Gastrocnemius medialis (tissue), 4 donors: ENCODE results near the gene ENO4.

Experiments used
- POLR2A ChIP-seq, 2 donors: fragments of 450-650 bp; IDR thresholded peaks; one replicate each; pipeline ENCODE4 v1.6.1; 2017; ENCODE audit warnings: antibody characterized with exemption in 2 of 2, mild to moderate bottlenecking in 2 of 2, moderate library complexity in 2 of 2
- TF ChIP-seq, protein P1 (sequence below), 5 experiments: fragments of 450-650 bp in 3 of 5; fragments of 200-600 bp in 2 of 5; sonication (generic) in 2 of 5; IDR thresholded peaks in 4 of 5; conservative IDR thresholded peaks in 1 of 5; 1 replicate in 4 of 5; 2 replicates in 1 of 5; pipeline ENCODE4 v1.5.1; 2016 to 2019; ENCODE audit warnings: antibody characterized with exemption in 5 of 5, mild to moderate bottlenecking in 3 of 5, moderate library complexity in 3 of 5

DNA sequence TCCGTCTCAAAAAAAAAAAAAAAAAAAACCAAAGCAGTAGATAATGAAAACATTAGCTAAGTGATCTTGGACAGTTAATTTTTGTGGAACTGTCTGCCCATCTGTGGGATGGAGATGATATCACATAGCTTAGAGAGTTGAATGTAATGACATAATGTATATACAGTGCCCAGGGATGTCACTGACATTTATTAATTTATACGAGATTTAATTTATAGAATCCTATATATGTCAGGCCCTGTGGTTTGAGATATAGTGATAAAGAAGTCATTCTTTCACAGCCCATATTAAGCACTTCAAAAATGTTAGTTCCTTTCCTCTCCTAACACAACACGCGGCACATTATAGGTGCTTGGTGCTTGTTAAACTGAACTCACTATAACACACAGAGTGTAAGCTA lies 4.0 kb downstream of the ENO4 start:
- TF ChIP-seq, protein P1, sequence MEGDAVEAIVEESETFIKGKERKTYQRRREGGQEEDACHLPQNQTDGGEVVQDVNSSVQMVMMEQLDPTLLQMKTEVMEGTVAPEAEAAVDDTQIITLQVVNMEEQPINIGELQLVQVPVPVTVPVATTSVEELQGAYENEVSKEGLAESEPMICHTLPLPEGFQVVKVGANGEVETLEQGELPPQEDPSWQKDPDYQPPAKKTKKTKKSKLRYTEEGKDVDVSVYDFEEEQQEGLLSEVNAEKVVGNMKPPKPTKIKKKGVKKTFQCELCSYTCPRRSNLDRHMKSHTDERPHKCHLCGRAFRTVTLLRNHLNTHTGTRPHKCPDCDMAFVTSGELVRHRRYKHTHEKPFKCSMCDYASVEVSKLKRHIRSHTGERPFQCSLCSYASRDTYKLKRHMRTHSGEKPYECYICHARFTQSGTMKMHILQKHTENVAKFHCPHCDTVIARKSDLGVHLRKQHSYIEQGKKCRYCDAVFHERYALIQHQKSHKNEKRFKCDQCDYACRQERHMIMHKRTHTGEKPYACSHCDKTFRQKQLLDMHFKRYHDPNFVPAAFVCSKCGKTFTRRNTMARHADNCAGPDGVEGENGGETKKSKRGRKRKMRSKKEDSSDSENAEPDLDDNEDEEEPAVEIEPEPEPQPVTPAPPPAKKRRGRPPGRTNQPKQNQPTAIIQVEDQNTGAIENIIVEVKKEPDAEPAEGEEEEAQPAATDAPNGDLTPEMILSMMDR (IDR thresholded peaks at IDR 0.05 in 4 of 5, conservative IDR thresholded peaks at IDR 0.05 in 1 of 5): no peak
- TF ChIP-seq POLR2A (IDR thresholded peaks at IDR 0.05): no peak
